Smooth muscle cell (in vitro differentiated cells): ENCODE measurements around the gene ZSWIM3. TPM values are rescaled to one million over a fixed set of nuclear protein-coding genes. Genes with fewer than 3 reads are reported as not detected.

ENCODE experiments used
- DNase-seq: peaks from one replicate; lab custom pipeline; 2025; ENCODE audit not compliant: unreplicated experiment; lab: John Stamatoyannopoulos, UW
- H2AFZ ChIP-seq: fragments of 200-600 bp; sonication (generic); 2 replicates; pipeline ENCODE4 v1.6.0; 2016; ENCODE audit warnings: antibody characterized with exemption, low read depth, mild to moderate bottlenecking
- H3F3A ChIP-seq: fragments of 200-600 bp; sonication (generic); 2 replicates; pipeline ENCODE4 v1.6.0; 2017; ENCODE audit warnings: antibody characterized with exemption, low read depth
- H3K27ac ChIP-seq: fragments of 200-600 bp; sonication (generic); 2 replicates; pipeline ENCODE4 v1.5.1; 2016; ENCODE audit warnings: low read depth, mild to moderate bottlenecking
- H3K27me3 ChIP-seq: fragments of 200-600 bp; sonication (generic); 2 replicates; pipeline ENCODE4 v1.6.1; 2016; ENCODE audit warnings: low read depth, mild to moderate bottlenecking
- H3K36me3 ChIP-seq: fragments of 200-600 bp; sonication (generic); 2 replicates; pipeline ENCODE4 v1.5.1; 2016; ENCODE audit warnings: low read depth
- H3K4me1 ChIP-seq: fragments of 200-600 bp; sonication (generic); 2 replicates; pipeline ENCODE4 v1.5.1; 2016; ENCODE audit warnings: low read depth
- H3K4me2 ChIP-seq: fragments of 200-600 bp; sonication (generic); 2 replicates; pipeline ENCODE4 v1.6.0; 2016; ENCODE audit warnings: mild to moderate bottlenecking
- H3K4me3 ChIP-seq: fragments of 200-600 bp; sonication (generic); 2 replicates; pipeline ENCODE4 v1.5.1; 2016; ENCODE audit warnings: mild to moderate bottlenecking
- H3K79me2 ChIP-seq: fragments of 200-600 bp; sonication (generic); 2 replicates; pipeline ENCODE4 v1.6.0; 2016; ENCODE audit warnings: low read depth, mild to moderate bottlenecking
- H3K9ac ChIP-seq: fragments of 200-600 bp; sonication (generic); 2 replicates; pipeline ENCODE4 v1.6.0; 2016; ENCODE audit warnings: low read depth
- H3K9me3 ChIP-seq: fragments of 200-600 bp; sonication (generic); replicated peaks from 2 replicates; pipeline ENCODE4 v1.5.1; 2016; ENCODE audit warnings: low read depth
- H4K20me1 ChIP-seq: fragments of 200-600 bp; sonication (generic); 2 replicates; pipeline ENCODE4 v1.6.0; 2016; ENCODE audit warnings: low read depth
- WGBS: methylation state at CpG from one replicate; pipeline ENCODE4 v1.1.7; 2016; ENCODE audit warnings: low lambda C conversion rate; 5-methylcytosine and 5-hydroxymethylcytosine counted together
- polyA plus RNA-seq: library from polyadenylated mRNA; unstranded; fragments of >200 nt; fragmentation: Nextera tagmentation; extraction: Ambion mirVana; gene quantifications from 2 replicates; pipeline ENCODE4 v1.2.1, GENCODE V29; 2016
- total RNA-seq: library from RNA; depleted of rRNA; stranded (reverse); fragments of >200 nt; gene quantifications from 2 replicates; pipeline ENCODE4 v1.2.3, GENCODE V29; 2014
- TF ChIP-seq, protein P1 (sequence below): fragments of 200-600 bp; sonication (generic); IDR thresholded peaks from 2 replicates; pipeline ENCODE4 v1.5.1; 2017; ENCODE audit warnings: borderline replicate concordance, mild to moderate bottlenecking, antibody characterized with exemption; ENCODE audit not compliant: insufficient read depth, poor library complexity, severe bottlenecking

ZSWIM3 gene
- total and polyA plus RNA-seq, 2 experiments from 2014 or later, result 1.4 to 4.9 TPM

DNA sequence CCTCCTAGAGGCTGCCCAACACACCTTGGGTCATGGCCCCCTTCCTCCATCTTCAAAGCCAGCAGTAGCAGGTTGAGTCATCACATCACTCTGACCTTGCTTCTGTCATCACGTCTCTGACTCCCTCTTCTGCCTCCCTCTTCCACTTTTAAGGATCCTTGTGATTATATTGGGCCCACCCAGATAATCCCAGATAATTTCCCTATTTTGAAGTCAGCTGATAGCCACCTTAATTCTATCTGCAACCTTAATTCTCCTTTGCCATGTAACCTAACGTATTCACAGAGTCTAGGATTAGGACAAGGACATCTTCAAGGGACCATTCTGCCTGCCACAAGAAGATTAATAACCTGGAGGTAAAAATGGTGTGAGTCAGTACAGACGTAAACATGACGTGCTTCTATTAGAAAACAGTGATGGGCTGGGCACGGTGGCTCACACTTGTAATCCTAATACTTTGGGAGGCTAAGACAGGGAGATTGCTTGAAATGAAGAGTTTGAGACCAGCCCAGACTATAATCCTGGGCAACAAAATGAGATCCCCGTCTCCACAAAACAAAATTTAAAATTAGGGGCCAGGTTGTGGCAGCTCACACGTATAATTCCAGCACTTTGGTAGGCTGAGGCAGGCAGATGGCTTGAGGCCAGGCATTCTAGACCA, 3.3 kb downstream of the ZSWIM3 start:
- 76% methylated on average over 7 of the region's 7 CpGs for WGBS

DNA sequence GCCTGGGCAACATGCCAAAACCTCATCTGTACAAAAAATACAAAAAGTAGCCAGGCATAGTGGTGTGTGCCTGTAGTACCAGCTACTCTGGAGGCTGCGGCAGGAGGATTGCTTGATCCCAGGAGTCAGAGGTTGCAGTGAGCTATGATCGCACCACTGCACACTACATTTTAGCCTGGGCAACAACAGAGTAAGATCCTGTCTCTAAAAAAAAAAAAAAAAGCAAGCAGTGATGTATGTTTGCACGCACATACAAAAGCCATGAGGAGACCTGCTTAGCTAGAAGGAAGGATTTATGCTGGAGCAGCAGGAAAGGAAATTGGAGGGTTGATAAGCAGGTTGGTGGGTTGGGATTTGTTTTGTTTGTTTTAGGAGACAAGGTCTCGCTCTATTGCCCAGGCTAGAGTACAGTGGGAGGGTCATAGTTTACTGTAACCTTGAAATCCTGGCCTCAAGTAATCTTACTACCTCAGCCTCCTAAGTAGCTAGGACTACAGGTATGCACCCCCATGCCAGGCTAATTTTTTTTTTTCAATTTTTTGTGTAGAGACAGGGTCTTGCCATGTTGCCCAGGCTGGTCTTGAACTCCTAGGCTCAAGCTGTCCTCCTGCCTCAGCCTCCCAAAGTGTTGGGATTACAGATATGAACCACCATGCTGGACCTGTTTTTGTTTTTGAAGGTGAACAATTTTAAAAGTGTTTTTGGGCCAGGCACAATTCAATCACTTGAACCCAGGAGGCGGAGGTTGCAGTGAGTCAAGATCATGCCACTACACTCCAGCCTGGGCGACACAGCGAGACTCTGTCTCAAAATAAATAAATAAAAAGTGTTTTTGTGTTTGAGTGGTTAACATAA, 4.0 kb downstream of the ZSWIM3 start:
- H3K79me2 ChIP-seq, result peaks cover 13% of the 10 kb centered on the region
- H3K4me2 ChIP-seq, result no peak overlapping the region
- peaks cover 9% of the 10 kb centered on the region for H3K4me1 ChIP-seq
- no peaks in the 10 kb centered on the region for H4K20me1 ChIP-seq
- no peak overlapping the region for H3K9ac ChIP-seq
- DNase-seq, result no peak
- no peaks in the 10 kb centered on the region for H3K36me3 ChIP-seq
- TF ChIP-seq, protein P1, sequence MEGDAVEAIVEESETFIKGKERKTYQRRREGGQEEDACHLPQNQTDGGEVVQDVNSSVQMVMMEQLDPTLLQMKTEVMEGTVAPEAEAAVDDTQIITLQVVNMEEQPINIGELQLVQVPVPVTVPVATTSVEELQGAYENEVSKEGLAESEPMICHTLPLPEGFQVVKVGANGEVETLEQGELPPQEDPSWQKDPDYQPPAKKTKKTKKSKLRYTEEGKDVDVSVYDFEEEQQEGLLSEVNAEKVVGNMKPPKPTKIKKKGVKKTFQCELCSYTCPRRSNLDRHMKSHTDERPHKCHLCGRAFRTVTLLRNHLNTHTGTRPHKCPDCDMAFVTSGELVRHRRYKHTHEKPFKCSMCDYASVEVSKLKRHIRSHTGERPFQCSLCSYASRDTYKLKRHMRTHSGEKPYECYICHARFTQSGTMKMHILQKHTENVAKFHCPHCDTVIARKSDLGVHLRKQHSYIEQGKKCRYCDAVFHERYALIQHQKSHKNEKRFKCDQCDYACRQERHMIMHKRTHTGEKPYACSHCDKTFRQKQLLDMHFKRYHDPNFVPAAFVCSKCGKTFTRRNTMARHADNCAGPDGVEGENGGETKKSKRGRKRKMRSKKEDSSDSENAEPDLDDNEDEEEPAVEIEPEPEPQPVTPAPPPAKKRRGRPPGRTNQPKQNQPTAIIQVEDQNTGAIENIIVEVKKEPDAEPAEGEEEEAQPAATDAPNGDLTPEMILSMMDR, result no peak
- H2AFZ ChIP-seq, result no peak overlapping the region
- no peaks in the 10 kb centered on the region for H3K9me3 ChIP-seq
- H3K4me3 ChIP-seq, result no peak overlapping the region
- 97% methylated on average over 7 of the region's 7 CpGs for WGBS
- no peaks in the 10 kb centered on the region for H3F3A ChIP-seq
- no peaks in the 10 kb centered on the region for H3K27me3 ChIP-seq
- no peak overlapping the region for H3K27ac ChIP-seq

More for the DNA sequence above, 3.3 kb downstream of the ZSWIM3 start:
- Histone ChIP-seq H3K4me1 (peaks cover 13% of the 10 kb centered on the region), H2AFZ (no peak overlapping the region), H3F3A (no peaks in the 10 kb centered on the region), H3K4me2 (no peak overlapping the region), H3K9ac (no peak overlapping the region), H3K4me3 (no peak overlapping the region), H3K79me2 (peaks cover 21% of the 10 kb centered on the region), H3K36me3 (no peaks in the 10 kb centered on the region), H4K20me1 (no peaks in the 10 kb centered on the region), H3K27ac (no peak overlapping the region), H3K27me3 (no peaks in the 10 kb centered on the region), H3K9me3 (no peaks in the 10 kb centered on the region)
- no peak for DNase-seq
- TF ChIP-seq, protein P1, result no peak

DNA sequence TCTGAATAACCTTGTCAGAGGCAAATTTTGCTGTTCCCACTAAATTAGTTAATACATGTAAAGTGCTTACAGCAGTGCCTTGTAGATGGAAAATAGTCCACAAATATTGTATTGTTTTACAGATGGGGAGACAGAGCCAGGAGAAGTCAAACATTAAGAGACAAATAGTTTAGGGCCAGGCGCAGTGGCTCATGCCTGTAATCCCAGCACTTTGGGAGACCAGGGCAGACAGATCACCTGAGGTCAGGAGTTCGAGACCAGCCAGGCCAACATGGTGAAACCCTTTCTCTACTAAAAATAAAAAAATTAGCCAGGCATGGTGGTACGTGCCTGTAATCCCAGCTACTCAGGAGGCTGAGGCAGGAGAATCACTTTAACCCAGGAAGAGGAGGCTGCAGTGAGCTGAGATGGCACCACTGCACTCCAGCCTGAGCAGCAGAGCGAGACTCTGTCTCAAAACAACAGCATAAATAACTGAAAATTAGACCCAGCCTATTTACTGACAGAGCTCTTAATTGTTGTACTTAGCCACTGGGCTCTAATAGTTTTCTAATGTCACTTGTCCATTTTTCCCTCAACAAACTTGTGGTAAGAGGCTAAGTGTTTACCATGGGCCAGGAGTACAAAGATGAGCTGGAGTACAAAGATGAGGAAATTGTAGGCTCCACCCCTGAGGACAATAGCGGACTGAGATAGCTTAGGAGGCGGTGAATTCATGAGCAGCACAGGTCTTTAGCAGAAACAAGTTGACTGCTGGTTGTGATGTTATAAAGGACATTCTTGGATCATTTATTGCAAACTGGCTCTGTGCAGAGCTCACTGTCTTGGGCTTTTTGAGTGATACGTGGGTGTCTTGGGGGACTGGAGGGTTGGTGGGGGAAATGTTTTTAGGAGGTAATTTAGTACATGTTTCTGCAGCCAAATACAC, 6.4 kb downstream of the ZSWIM3 start:
- TF ChIP-seq, protein P1, result no peak
- Histone ChIP-seq H3K4me2 (no peak overlapping the region), H3K9ac (no peak overlapping the region), H3K27me3 (no peaks in the 10 kb centered on the region), H3K79me2 (peaks cover 2% of the 10 kb centered on the region), H4K20me1 (no peaks in the 10 kb centered on the region), H3K27ac (no peak overlapping the region), H3K4me3 (no peak overlapping the region), H3K4me1 (no peaks in the 10 kb centered on the region), H3K36me3 (no peaks in the 10 kb centered on the region), H3K9me3 (no peaks in the 10 kb centered on the region), H3F3A (no peaks in the 10 kb centered on the region), H2AFZ (no peak overlapping the region)
- no peak for DNase-seq
- 94% methylated on average over 7 of the region's 7 CpGs for WGBS
